Measurements from ENCODE around the gene RNF186. TPM values are rescaled to one million over a fixed set of nuclear protein-coding genes. Genes with fewer than 3 reads are reported as not detected.

The RNF186 gene
- total RNA-seq, 1 donor from 2014 or later: not detected

DNA sequence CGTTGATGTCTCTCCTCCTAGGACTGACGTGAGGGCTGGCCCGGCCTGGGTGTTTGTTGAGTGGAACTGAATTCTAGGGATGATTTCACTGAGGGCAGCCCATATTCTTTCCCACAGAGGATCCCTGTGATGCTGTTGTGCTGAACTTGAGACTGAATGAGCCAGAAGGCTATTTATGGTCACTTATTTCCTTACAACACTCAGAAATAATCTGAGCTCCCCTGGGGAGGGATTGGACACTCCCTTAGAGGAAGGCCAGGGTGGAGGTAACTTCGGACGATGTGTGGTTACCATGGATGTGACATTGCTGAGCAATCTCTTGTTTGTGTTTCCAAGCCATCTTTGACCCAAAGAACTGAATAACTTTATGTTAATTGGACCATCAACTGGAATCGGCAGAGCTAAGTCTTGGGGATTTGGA is 10.2 kb downstream of the RNF186 start:
- peaks cover 3% of the 10 kb centered on the region for H3K36me3 Mint-ChIP-seq (ENCODE audit: low read depth, unreplicated experiment)
- H3K9me3 Mint-ChIP-seq (ENCODE audit: unreplicated experiment): no peaks in the 10 kb centered on the region
- TF ChIP-seq, protein P1, sequence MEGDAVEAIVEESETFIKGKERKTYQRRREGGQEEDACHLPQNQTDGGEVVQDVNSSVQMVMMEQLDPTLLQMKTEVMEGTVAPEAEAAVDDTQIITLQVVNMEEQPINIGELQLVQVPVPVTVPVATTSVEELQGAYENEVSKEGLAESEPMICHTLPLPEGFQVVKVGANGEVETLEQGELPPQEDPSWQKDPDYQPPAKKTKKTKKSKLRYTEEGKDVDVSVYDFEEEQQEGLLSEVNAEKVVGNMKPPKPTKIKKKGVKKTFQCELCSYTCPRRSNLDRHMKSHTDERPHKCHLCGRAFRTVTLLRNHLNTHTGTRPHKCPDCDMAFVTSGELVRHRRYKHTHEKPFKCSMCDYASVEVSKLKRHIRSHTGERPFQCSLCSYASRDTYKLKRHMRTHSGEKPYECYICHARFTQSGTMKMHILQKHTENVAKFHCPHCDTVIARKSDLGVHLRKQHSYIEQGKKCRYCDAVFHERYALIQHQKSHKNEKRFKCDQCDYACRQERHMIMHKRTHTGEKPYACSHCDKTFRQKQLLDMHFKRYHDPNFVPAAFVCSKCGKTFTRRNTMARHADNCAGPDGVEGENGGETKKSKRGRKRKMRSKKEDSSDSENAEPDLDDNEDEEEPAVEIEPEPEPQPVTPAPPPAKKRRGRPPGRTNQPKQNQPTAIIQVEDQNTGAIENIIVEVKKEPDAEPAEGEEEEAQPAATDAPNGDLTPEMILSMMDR (IDR thresholded peaks at IDR 0.05; ENCODE audit: unreplicated experiment): no peak
- H3K4me3 Mint-ChIP-seq (ENCODE audit: unreplicated experiment): no peak overlapping the region
- H3K27me3 Mint-ChIP-seq (ENCODE audit: unreplicated experiment): peaks cover 7% of the 10 kb centered on the region
- no peak for DNase-seq (ENCODE audit: low spot score)
- peaks cover 4% of the 10 kb centered on the region for H3K4me1 Mint-ChIP-seq (ENCODE audit: unreplicated experiment)
- H3K27ac Mint-ChIP-seq (ENCODE audit: unreplicated experiment): no peak overlapping the region

DNA sequence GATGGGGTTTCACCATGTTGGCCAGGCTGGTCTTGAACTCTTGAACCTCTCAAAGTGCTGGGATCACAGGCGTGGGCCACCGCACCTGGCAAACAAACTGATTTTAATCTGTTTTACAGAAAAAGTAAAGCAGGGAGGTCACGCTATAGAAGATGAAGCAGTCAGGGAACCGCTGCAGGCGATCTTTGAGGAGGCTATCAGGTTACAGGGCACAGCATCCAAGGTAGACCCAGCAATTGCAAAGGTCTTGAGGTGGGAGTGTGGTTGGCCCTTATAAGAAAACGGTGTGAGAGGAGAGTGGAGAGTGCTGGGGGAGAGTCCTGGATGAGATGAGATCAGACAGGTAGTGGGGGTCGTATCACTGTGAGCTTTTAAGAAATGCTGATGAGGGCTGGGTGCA is 12.8 kb downstream of the RNF186 start:
- no peak overlapping the region for H3K27ac Mint-ChIP-seq (ENCODE audit: unreplicated experiment)
- H3K4me1 Mint-ChIP-seq (ENCODE audit: unreplicated experiment): peaks cover 4% of the 10 kb centered on the region
- H3K27me3 Mint-ChIP-seq (ENCODE audit: unreplicated experiment): peaks cover 7% of the 10 kb centered on the region
- no peak overlapping the region for H3K4me3 Mint-ChIP-seq (ENCODE audit: unreplicated experiment)
- no peak for DNase-seq (ENCODE audit: low spot score)
- no peaks in the 10 kb centered on the region for H3K9me3 Mint-ChIP-seq (ENCODE audit: unreplicated experiment)
- peaks cover 3% of the 10 kb centered on the region for H3K36me3 Mint-ChIP-seq (ENCODE audit: low read depth, unreplicated experiment)
- TF ChIP-seq, protein P1 (IDR thresholded peaks at IDR 0.05; ENCODE audit: unreplicated experiment): no peak

DNA sequence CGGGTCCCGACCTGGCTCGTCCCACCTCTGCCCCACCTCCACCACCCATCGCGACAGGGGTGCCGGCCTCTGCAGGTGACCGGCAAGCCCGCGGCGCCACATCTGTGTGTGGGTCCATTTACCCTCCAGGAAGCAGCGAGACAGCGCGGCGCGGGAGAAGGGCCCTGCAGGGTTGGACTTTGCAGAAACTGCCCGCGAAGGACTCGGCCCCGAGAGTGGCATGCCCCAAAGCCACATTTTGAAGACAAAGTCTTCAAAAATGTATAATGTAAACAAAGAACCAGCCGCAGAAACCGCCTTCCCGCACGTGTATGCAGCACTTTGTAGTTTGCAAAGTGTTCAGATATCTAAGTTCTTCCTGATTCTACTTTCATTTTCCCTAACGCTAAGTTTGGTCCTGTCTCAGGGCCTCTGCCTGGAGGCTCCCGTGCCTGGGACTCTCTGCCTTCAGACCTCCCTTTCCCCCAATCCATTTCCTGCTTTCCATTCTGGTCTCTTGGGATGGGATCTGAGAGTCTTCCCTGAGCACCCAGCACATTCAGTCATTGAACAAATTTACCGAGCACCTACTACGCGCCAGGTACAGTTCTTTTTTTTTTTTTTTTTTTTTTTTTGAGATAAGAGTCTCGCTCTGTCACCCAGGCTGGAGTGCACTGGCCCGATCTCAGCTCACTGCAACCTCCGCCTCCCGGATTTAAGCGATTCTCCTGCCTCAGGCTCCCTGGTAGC is 14.8 kb downstream of the RNF186 start:
- peak overlapping the region; percentile 86 for H3K27ac Mint-ChIP-seq (ENCODE audit: unreplicated experiment)
- peak; percentile 21 for DNase-seq (ENCODE audit: low spot score)
- TF ChIP-seq, protein P1 (IDR thresholded peaks at IDR 0.05; ENCODE audit: unreplicated experiment): no peak
- peaks cover 3% of the 10 kb centered on the region for H3K36me3 Mint-ChIP-seq (ENCODE audit: low read depth, unreplicated experiment)
- peaks cover 4% of the 10 kb centered on the region for H3K4me1 Mint-ChIP-seq (ENCODE audit: unreplicated experiment)
- H3K27me3 Mint-ChIP-seq (ENCODE audit: unreplicated experiment): peaks cover 8% of the 10 kb centered on the region
- no peaks in the 10 kb centered on the region for H3K9me3 Mint-ChIP-seq (ENCODE audit: unreplicated experiment)
- H3K4me3 Mint-ChIP-seq (ENCODE audit: unreplicated experiment): peak overlapping the region; percentile 89

DNA sequence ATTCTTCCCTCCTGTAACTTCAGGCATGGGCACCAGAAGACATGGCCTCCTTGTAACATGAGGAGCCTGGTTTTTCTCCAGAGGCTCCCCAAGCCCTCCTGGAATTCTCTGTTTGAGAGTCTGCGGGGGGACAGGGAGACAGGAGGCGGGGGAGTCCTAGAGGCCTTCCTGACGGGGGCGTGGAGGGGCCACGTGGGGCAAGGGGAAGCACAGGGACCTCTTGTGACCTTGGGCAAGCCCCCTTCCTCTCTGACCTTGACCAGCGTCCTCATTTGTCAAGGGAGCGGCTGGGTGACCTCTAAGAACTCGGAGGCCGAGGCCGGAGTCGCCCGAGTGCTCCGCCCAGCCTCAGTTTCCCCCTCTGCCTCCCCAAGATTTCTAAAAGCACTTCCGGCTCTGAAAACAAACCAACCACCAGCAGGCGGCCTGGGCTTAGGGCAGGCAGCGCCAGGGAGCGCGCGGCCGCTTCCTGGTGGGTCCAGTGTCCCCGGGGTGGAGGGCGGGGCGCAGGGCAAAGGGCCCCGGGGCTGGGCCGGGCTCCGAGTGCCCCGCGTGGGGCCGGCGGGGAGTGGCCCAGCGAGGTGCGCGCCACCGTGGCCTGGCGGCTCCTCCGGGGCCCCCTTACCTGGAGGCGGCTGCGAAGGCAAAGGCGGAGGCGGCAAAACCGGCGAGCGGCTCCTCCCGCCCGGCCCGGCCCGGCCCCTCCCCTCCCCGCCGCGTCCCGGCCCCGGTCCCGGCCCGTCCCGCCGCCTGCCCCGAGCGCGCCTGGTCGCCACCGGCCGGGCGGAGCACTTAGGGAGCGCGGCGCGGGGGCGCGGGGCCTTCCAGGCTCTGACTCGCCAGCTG is 15.6 kb downstream of the RNF186 start, which contains the start of gene TMCO4:
Gene TMCO4, minus strand, starts transcription at position 687 of the 846 bp plus-strand sequence. CDS start 19,158 bp downstream, outside the sequence.
- peaks cover 3% of the 10 kb centered on the region for H3K36me3 Mint-ChIP-seq (ENCODE audit: low read depth, unreplicated experiment)
- H3K9me3 Mint-ChIP-seq (ENCODE audit: unreplicated experiment): no peaks in the 10 kb centered on the region
- TF ChIP-seq, protein P1 (IDR thresholded peaks at IDR 0.05; ENCODE audit: unreplicated experiment): peak; percentile 13
- H3K27me3 Mint-ChIP-seq (ENCODE audit: unreplicated experiment): peaks cover 8% of the 10 kb centered on the region
- DNase-seq (ENCODE audit: low spot score): peak; percentile 20
- peak within 1 kb of the TSS; percentile 86 for H3K27ac Mint-ChIP-seq (ENCODE audit: unreplicated experiment)
- peak within 1 kb of the TSS; percentile 89 for H3K4me3 Mint-ChIP-seq (ENCODE audit: unreplicated experiment)
- H3K4me1 Mint-ChIP-seq (ENCODE audit: unreplicated experiment): peaks cover 4% of the 10 kb centered on the region

Measured in endothelial cell (in vitro differentiated cells).